MM.1S (cell line): Measurements from ENCODE around the gene NACA2.

Source experiments
- DNase-seq: peaks from one replicate; pipeline ENCODE4 v3.0.0-alpha.2; 2015
- H2AFZ ChIP-seq: fragments of 300-600 bp; sonication (generic); 2 replicates; pipeline ENCODE4 v1.6.0; 2016; ENCODE audit warnings: antibody characterized with exemption, low read length
- H3F3A ChIP-seq: fragments of 300-600 bp; sonication (generic); 2 replicates; pipeline ENCODE4 v1.6.1; 2016; ENCODE audit warnings: mild to moderate bottlenecking, antibody characterized with exemption, low read length, moderate library complexity, mixed read lengths; ENCODE audit not compliant: insufficient read depth
- H3K27ac ChIP-seq: fragments of 300-600 bp; sonication (generic); 2 replicates; pipeline ENCODE4 v1.5.1; 2016; ENCODE audit warnings: mild to moderate bottlenecking, low read length
- H3K27me3 ChIP-seq: fragments of 300-600 bp; sonication (generic); replicated peaks from 2 replicates; pipeline ENCODE4 v1.6.0; 2016; ENCODE audit warnings: low read length; ENCODE audit not compliant: insufficient read depth
- H3K36me3 ChIP-seq: fragments of 300-600 bp; sonication (generic); replicated peaks from 2 replicates; pipeline ENCODE4 v1.6.1; 2016; ENCODE audit warnings: mild to moderate bottlenecking, low read length, mixed read lengths; ENCODE audit not compliant: insufficient read depth
- H3K4me1 ChIP-seq: fragments of 300-600 bp; sonication (generic); 2 replicates; pipeline ENCODE4 v1.6.1; 2016; ENCODE audit warnings: low read length, mixed read lengths
- H3K4me2 ChIP-seq: fragments of 300-600 bp; sonication (generic); 2 replicates; pipeline ENCODE4 v1.6.0; 2016; ENCODE audit warnings: low read depth, low read length
- H3K4me3 ChIP-seq: fragments of 300-600 bp; sonication (generic); 2 replicates; pipeline ENCODE4 v1.5.1; 2016; ENCODE audit warnings: low read length, mixed read lengths
- H3K79me2 ChIP-seq: fragments of 300-600 bp; sonication (generic); 2 replicates; pipeline ENCODE4 v1.6.1; 2016; ENCODE audit warnings: mixed run types, low read length, mixed read lengths
- H3K9ac ChIP-seq: fragments of 300-600 bp; sonication (generic); 2 replicates; pipeline ENCODE4 v1.6.1; 2016; ENCODE audit warnings: low read length, mixed read lengths
- H3K9me2 ChIP-seq: fragments of 300-600 bp; sonication (generic); replicated peaks from 2 replicates; pipeline ENCODE4 v1.6.1; 2016; ENCODE audit warnings: mild to moderate bottlenecking, low read length, mixed read lengths; ENCODE audit not compliant: insufficient read depth
- H3K9me3 ChIP-seq: fragments of 300-600 bp; sonication (generic); replicated peaks from 2 replicates; pipeline ENCODE4 v1.6.1; 2016; ENCODE audit warnings: mild to moderate bottlenecking, low read length, mixed read lengths; ENCODE audit not compliant: insufficient read depth
- H4K20me1 ChIP-seq: fragments of 300-600 bp; sonication (generic); 2 replicates; pipeline ENCODE4 v1.6.1; 2016; ENCODE audit warnings: mild to moderate bottlenecking, low read length, moderate library complexity, mixed read lengths; ENCODE audit not compliant: insufficient read depth
- CTCF ChIP-seq: fragments of 300-600 bp; sonication (generic); IDR thresholded peaks from 2 replicates; pipeline ENCODE4 v1.5.1; 2016; ENCODE audit warnings: antibody characterized with exemption, low read length, mixed read lengths
- EZH2 ChIP-seq: fragments of 300-600 bp; sonication (generic); optimal IDR thresholded peaks from 2 replicates; pipeline ENCODE3; 2017; ENCODE audit warnings: low read depth, mild to moderate bottlenecking, antibody characterized with exemption, low read length, mixed read lengths
- EZH2phosphoT487 ChIP-seq: fragments of 300-600 bp; sonication (generic); IDR thresholded peaks from 2 replicates; pipeline ENCODE4 v1.6.1; 2018; ENCODE audit warnings: antibody characterized with exemption, low read length

Gene NACA2

GRCh38 chr17:61600621-61601020, 9.6 kb upstream of the NACA2 start:
- TF ChIP-seq EZH2 (no peak), CTCF (no peak), EZH2phosphoT487 (no peak)
- no peaks in the 10 kb centered on the region for H3K4me1 ChIP-seq
- H4K20me1 ChIP-seq, result no peaks in the 10 kb centered on the region
- no peak for DNase-seq
- H3F3A ChIP-seq, result no peaks in the 10 kb centered on the region
- no peak overlapping the region for H3K9ac ChIP-seq
- no peaks in the 10 kb centered on the region for H3K79me2 ChIP-seq
- H3K4me3 ChIP-seq, result no peak overlapping the region
- no peaks in the 10 kb centered on the region for H3K36me3 ChIP-seq
- no peaks in the 10 kb centered on the region for H3K27me3 ChIP-seq
- H2AFZ ChIP-seq, result no peak overlapping the region
- H3K9me3 ChIP-seq, result no peaks in the 10 kb centered on the region
- no peak overlapping the region for H3K27ac ChIP-seq
- H3K9me2 ChIP-seq, result no peaks in the 10 kb centered on the region
- H3K4me2 ChIP-seq, result no peak overlapping the region

- Histone ChIP-seq H3F3A (no peaks in the 10 kb centered on the region), H3K4me3 (no peak overlapping the region), H3K27ac (no peak overlapping the region), H3K79me2 (no peaks in the 10 kb centered on the region), H3K4me1 (no peaks in the 10 kb centered on the region), H3K9me3 (no peaks in the 10 kb centered on the region), H3K4me2 (no peak overlapping the region), H3K9ac (no peak overlapping the region), H3K9me2 (no peaks in the 10 kb centered on the region), H3K36me3 (no peaks in the 10 kb centered on the region), H3K27me3 (no peaks in the 10 kb centered on the region), H4K20me1 (no peaks in the 10 kb centered on the region), H2AFZ (no peak overlapping the region)
- no peak for DNase-seq
- TF ChIP-seq EZH2, result no peak
- no peak for TF ChIP-seq CTCF
- no peak for TF ChIP-seq EZH2phosphoT487
Observed at GRCh38 chr17:61599608-61600007, 8.6 kb upstream of the NACA2 start.

GRCh38 chr17:61598014-61598413, 7.0 kb upstream of the NACA2 start:
- no peak overlapping the region for H3K4me3 ChIP-seq
- H2AFZ ChIP-seq, result no peak overlapping the region
- H3K9ac ChIP-seq, result no peak overlapping the region
- H3F3A ChIP-seq, result no peaks in the 10 kb centered on the region
- H3K9me2 ChIP-seq, result no peaks in the 10 kb centered on the region
- DNase-seq, result no peak
- H3K9me3 ChIP-seq, result no peaks in the 10 kb centered on the region
- no peaks in the 10 kb centered on the region for H3K4me1 ChIP-seq
- no peak for TF ChIP-seq CTCF
- no peak for TF ChIP-seq EZH2
- no peak for TF ChIP-seq EZH2phosphoT487
- no peaks in the 10 kb centered on the region for H3K79me2 ChIP-seq
- no peaks in the 10 kb centered on the region for H3K36me3 ChIP-seq
- no peaks in the 10 kb centered on the region for H3K27me3 ChIP-seq
- H4K20me1 ChIP-seq, result no peaks in the 10 kb centered on the region
- H3K27ac ChIP-seq, result no peak overlapping the region
- no peak overlapping the region for H3K4me2 ChIP-seq
